Fibroblast of mammary gland (primary cell): ENCODE data around the gene CALCR.

Experiments used
- DNase-seq: peaks from one replicate; pipeline ENCODE4 v3.0.0-alpha.2; 2010; ENCODE audit warnings: low read depth
- H3K4me3 ChIP-seq: 2 replicates; pipeline ENCODE4 v1.5.1; 2011; ENCODE audit warnings: low read depth, mild to moderate bottlenecking, low read length, moderate library complexity; ENCODE audit not compliant: control insufficient read depth
- CTCF ChIP-seq: conservative IDR thresholded peaks from 2 replicates; pipeline ENCODE4 v1.5.1; 2011; ENCODE audit warnings: low read depth, low read length, inconsistent platforms; ENCODE audit not compliant: control insufficient read depth, insufficient read depth

CALCR gene

GRCh38 chr7:93427107-93427506 lies 147.4 kb downstream of the CALCR start:
- H3K4me3 ChIP-seq, result no peak overlapping the region
- DNase-seq, result no peak
- no peak for TF ChIP-seq CTCF

- no peak for DNase-seq
- no peak overlapping the region for H3K4me3 ChIP-seq
- no peak for TF ChIP-seq CTCF
These were observed 148.3 kb downstream of the CALCR start for GRCh38 chr7:93426155-93426696.

GRCh38 chr7:93414574-93414973 lies 159.9 kb downstream of the CALCR start:
- no peak overlapping the region for H3K4me3 ChIP-seq
- DNase-seq, result no peak
- no peak for TF ChIP-seq CTCF

GRCh38 chr7:93409324-93409723 lies 165.2 kb downstream of the CALCR start:
- no peak for TF ChIP-seq CTCF
- no peak overlapping the region for H3K4me3 ChIP-seq
- no peak for DNase-seq

GRCh38 chr7:93407239-93407638 lies 167.3 kb downstream of the CALCR start:
- H3K4me3 ChIP-seq, result no peak overlapping the region
- TF ChIP-seq CTCF, result no peak
- DNase-seq, result no peak

- DNase-seq, result no peak
- TF ChIP-seq CTCF, result no peak
- no peak overlapping the region for H3K4me3 ChIP-seq
These were observed 171.6 kb downstream of the CALCR start for GRCh38 chr7:93402944-93403343.

- TF ChIP-seq CTCF, result no peak
- DNase-seq, result no peak
- H3K4me3 ChIP-seq, result no peak overlapping the region
These were observed 174.9 kb downstream of the CALCR start for GRCh38 chr7:93399642-93400041.
